Effector memory CD4-positive, alpha-beta T cell (primary cell): ENCODE data around the gene BOLA2.
"Not testable (repeated sequence)": the region's sequence is repeated elsewhere in the genome, so short reads cannot be mapped to it uniquely, and the experiment has no call there.

Source experiments
- DNase-seq, 3 donors: peaks; one replicate each; pipeline ENCODE4 v3.0.0-alpha.2; 2020
- H3K27ac ChIP-seq: 2 replicates; pipeline ENCODE4 v1.7.0; 2013; ENCODE audit warnings: mild to moderate bottlenecking, low read length, moderate library complexity; ENCODE audit not compliant: insufficient read depth, poor library complexity, severe bottlenecking
- H3K27me3 ChIP-seq: replicated peaks from 2 replicates; pipeline ENCODE4 v1.7.0; 2013; ENCODE audit warnings: mild to moderate bottlenecking, low read length; ENCODE audit not compliant: insufficient read depth, control insufficient read depth, poor library complexity, severe bottlenecking
- H3K36me3 ChIP-seq: 2 replicates; pipeline ENCODE4 v1.7.0; 2013; ENCODE audit warnings: mild to moderate bottlenecking, low read length, moderate library complexity; ENCODE audit not compliant: control insufficient read depth, insufficient read depth
- H3K4me1 ChIP-seq: 2 replicates; pipeline ENCODE4 v1.7.0; 2013; ENCODE audit warnings: low read length, mild to moderate bottlenecking; ENCODE audit not compliant: control insufficient read depth, insufficient read depth, poor library complexity, severe bottlenecking
- H3K4me3 ChIP-seq: 2 replicates; pipeline ENCODE4 v1.7.0; 2013; ENCODE audit warnings: low read length, low read depth, mild to moderate bottlenecking; ENCODE audit not compliant: insufficient read depth, poor library complexity, severe bottlenecking
- H3K9me3 ChIP-seq: 2 replicates; pipeline ENCODE4 v1.7.0; 2013; ENCODE audit warnings: mild to moderate bottlenecking, low read length, moderate library complexity; ENCODE audit not compliant: control insufficient read depth

The BOLA2 gene

GRCh38 chr16:29457660-29458059 lies 3.5 kb upstream of the BOLA2 start:
- not testable (repeated sequence) for DNase-seq, H3K4me1 ChIP-seq, H3K9me3 ChIP-seq

GRCh38 chr16:29454828-29455227 lies 677 bp upstream of the BOLA2 start:
- not testable (repeated sequence) for H3K9me3 ChIP-seq, H3K27ac ChIP-seq, H3K36me3 ChIP-seq, DNase-seq, H3K4me3 ChIP-seq, H3K4me1 ChIP-seq, H3K27me3 ChIP-seq

More at GRCh38 chr16:29457660-29458059, 3.5 kb upstream of the BOLA2 start:
- not testable (repeated sequence) for H3K27ac ChIP-seq, H3K36me3 ChIP-seq, H3K27me3 ChIP-seq, H3K4me3 ChIP-seq

DNA sequence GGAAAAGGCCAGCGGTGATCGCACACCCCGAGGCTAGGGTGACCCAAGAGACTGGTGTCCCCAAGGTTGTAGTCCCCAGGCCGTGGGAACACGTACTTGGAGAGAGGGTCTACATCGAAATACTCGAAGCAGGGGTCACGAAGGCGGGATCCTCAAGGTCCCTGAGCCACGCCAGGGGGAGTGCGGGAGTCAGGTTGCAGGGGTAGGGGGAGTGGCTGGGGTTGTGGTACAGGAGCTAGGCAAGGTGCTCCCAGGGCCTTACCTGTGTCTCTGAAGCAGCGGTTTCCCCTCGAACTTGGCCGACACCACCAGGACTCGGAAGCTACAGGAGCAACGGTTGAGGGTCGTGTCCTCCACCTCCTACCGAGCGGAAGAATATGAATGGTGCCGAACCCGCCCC lies 397 bp downstream of the BOLA2 start:
- not testable (repeated sequence) for DNase-seq, H3K4me1 ChIP-seq, H3K4me3 ChIP-seq, H3K27ac ChIP-seq, H3K9me3 ChIP-seq, H3K36me3 ChIP-seq, H3K27me3 ChIP-seq

DNA sequence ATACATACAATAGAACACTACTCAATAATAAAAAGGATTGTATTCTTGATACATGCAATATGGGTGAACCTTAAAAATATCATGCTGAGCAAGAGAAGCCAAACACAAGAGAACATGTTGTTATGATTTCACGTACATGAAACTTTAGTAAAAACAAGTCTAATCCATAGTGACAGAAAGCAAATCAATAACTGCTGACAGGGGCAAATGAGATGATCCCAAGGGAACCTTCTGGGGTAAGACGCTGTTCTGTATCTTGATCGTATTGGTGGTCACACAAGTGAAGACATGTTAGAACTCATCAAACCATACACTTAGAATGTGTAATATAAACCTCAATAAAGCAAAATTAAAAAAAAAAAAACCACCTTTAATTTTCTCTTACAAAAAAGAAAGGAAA lies 28.8 kb downstream of the BOLA2 start:
- H3K9me3 ChIP-seq, H3K4me3 ChIP-seq, H3K27ac ChIP-seq, H3K4me1 ChIP-seq, H3K36me3 ChIP-seq, DNase-seq, H3K27me3 ChIP-seq: not testable (repeated sequence)

GRCh38 chr16:29423587-29423986 lies 30.6 kb downstream of the BOLA2 start:
- not testable (repeated sequence) for H3K4me3 ChIP-seq, H3K36me3 ChIP-seq, H3K27me3 ChIP-seq, H3K27ac ChIP-seq, H3K4me1 ChIP-seq, H3K9me3 ChIP-seq, DNase-seq

DNA sequence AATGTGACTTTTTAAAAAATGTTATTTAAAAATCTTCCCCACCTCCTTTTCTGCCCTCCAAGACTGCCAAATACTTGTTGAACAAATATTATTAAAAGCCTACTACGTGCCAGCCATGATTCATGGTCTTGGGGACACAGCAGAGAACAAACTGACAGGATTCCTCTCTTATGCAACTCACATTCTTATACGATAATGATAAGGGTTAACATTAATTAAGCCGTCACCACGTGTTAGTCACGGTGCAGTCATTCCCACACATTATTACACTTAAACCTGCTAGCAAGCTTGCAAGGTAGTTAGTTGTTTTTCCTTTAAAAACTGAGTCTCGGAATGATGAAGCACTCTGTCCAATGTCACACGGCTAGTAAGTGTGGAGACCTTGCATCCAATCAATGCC lies 48.9 kb downstream of the BOLA2 start:
- not testable (repeated sequence) for DNase-seq, H3K4me3 ChIP-seq, H3K36me3 ChIP-seq, H3K27me3 ChIP-seq, H3K9me3 ChIP-seq, H3K27ac ChIP-seq, H3K4me1 ChIP-seq
